A549 (cell line): ENCODE measurements around the gene NCF2.

Experiments
- CTCF ChIP-seq: fragments of >200 bp; sonication (Bioruptor Twin); formaldehyde crosslinking; IDR thresholded peaks from 3 replicates; pipeline ENCODE4 v1.5.1; 2016
- RAD21 ChIP-seq, 2 experiments: fragments of >200 bp in 1 of 2; sonication (Bioruptor Twin) in 1 of 2; formaldehyde crosslinking in 1 of 2; IDR thresholded peaks in 1 of 2; conservative IDR thresholded peaks in 1 of 2; 2 replicates in 1 of 2; 3 replicates in 1 of 2; pipeline ENCODE4 v1.6.1; 2012 to 2018; ENCODE audit warnings: inconsistent platforms in 1 of 2
- TP53 ChIP-seq: fragments of 250-450 bp; sonication (Bioruptor Pico); IDR thresholded peaks from 2 replicates; pipeline ENCODE4 v1.5.0; 2021; ENCODE audit warnings: mild to moderate bottlenecking, moderate library complexity
- USF2 ChIP-seq: fragments of 450-650 bp; IDR thresholded peaks from 2 replicates; pipeline ENCODE4 v1.6.1; 2014; ENCODE audit warnings: antibody characterized with exemption

- TF ChIP-seq RAD21 (conservative IDR thresholded peaks at IDR 0.05 in 1 of 2, IDR thresholded peaks at IDR 0.05 in 1 of 2): no peak
- TF ChIP-seq TP53: no peak
- TF ChIP-seq USF2: no peak
- no peak for TF ChIP-seq CTCF
These were observed 31.8 kb upstream of the NCF2 start for GRCh38 chr1:183622013-183622412.
